ENCODE data around the gene AOPEP.

The AOPEP gene

DNA sequence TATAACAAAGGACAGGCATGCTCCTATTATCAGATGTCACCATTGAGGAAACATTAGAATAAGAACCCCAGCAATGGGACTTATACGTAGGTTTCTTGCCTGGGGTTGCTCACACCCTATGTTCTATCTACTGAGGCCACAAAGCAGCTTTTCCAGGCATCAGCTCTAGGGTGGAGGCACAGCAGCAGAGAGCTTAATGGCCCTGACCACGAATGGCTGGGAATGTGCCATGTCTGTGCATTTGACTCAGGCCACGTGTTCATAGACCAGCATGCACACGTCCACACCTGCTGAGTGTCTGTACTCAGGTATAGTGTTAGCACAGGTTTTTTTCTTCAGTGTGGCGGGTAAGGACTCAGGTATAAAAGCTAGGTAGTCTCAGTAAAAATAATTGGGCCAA lies 129.4 kb downstream of the AOPEP start:
- in situ Hi-C loops (cut with MboI; ENCODE audit: low sequenced_read_pairs, unreplicated experiment), result no loop called here
- DNase-seq (ENCODE audit: low spot score), result no peak
- TF ChIP-seq, protein P1, sequence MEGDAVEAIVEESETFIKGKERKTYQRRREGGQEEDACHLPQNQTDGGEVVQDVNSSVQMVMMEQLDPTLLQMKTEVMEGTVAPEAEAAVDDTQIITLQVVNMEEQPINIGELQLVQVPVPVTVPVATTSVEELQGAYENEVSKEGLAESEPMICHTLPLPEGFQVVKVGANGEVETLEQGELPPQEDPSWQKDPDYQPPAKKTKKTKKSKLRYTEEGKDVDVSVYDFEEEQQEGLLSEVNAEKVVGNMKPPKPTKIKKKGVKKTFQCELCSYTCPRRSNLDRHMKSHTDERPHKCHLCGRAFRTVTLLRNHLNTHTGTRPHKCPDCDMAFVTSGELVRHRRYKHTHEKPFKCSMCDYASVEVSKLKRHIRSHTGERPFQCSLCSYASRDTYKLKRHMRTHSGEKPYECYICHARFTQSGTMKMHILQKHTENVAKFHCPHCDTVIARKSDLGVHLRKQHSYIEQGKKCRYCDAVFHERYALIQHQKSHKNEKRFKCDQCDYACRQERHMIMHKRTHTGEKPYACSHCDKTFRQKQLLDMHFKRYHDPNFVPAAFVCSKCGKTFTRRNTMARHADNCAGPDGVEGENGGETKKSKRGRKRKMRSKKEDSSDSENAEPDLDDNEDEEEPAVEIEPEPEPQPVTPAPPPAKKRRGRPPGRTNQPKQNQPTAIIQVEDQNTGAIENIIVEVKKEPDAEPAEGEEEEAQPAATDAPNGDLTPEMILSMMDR (IDR thresholded peaks at IDR 0.05; ENCODE audit: borderline replicate concordance, control extremely low read depth, extremely low read depth, insufficient read depth, missing control alignments), result no peak

- TF ChIP-seq, protein P1 (IDR thresholded peaks at IDR 0.05; ENCODE audit: borderline replicate concordance, control extremely low read depth, extremely low read depth, insufficient read depth, missing control alignments), result no peak
- in situ Hi-C loops (cut with MboI; ENCODE audit: low sequenced_read_pairs, unreplicated experiment), result no loop called here
- no peak for DNase-seq (ENCODE audit: low spot score)
Observed at GRCh38 chr9:94857791-94858190, 131.3 kb downstream of the AOPEP start.

DNA sequence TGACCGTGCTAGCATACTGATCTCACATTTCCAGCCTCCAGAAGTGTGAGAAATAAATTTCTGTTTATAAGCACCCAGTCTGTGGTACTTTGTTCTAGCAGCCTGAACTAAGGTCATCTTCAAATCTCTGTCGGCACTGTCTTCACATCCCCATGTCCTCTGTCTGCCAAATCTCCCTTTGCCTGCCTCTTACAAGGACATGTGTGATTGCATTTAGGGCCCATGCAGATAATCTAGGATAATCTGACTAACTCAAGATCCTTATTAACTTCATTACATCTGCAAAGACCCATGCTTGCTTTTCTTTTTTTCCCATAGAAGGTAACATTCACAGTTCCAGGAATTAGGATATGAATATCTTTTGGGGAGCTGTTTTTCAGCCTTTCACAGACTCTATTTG lies 132.7 kb downstream of the AOPEP start:
- in situ Hi-C loops (cut with MboI; ENCODE audit: low sequenced_read_pairs, unreplicated experiment), result no loop called here
- TF ChIP-seq, protein P1 (IDR thresholded peaks at IDR 0.05; ENCODE audit: borderline replicate concordance, control extremely low read depth, extremely low read depth, insufficient read depth, missing control alignments), result no peak
- no peak for DNase-seq (ENCODE audit: low spot score)

- TF ChIP-seq, protein P1 (IDR thresholded peaks at IDR 0.05; ENCODE audit: borderline replicate concordance, control extremely low read depth, extremely low read depth, insufficient read depth, missing control alignments), result no peak
- no peak for DNase-seq (ENCODE audit: low spot score)
- in situ Hi-C loops (cut with MboI; ENCODE audit: low sequenced_read_pairs, unreplicated experiment), result no loop called here
Observed at GRCh38 chr9:94859891-94860290, 133.4 kb downstream of the AOPEP start.

DNA sequence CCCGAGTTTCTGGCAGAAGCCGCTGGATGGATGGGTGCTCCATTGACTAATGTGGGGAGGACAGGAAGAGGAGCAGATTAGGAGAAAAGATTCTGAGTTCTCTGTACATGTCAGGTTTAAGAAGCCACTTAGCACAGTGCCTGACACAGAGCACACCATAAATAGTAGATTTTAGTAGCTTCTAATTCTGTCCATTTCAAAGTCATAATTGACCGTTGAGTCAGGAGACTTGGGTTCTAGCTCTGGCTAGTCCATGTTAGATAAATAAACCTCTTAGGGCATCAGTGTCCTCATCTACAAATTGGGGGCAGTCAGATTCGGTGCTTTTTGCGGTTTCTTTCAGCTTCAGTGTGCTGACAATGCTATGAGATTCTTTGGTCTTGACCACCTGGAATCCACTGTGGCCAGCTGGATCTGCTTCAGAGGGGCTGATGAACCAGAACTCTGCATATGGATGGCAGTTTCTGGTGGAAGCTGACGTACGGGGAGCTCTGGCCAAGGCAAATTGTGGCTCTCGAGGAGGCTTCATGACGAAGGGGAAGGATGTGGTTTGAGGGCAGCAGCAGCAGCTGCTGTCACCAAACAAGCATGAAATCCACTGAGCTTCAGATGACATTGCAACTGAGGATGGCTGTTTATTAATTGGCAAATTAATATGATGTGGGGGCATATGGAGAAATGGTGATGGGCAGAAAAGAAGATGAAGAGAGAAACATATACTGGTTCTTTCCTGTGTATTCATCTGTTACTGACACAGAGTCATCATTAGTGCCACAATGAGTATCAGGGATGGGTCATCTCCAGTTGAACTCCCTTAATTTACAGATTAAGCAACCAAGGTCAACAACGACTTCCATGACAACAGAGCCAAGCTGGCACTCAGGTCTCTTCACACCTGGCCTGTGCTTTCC lies 134.4 kb downstream of the AOPEP start:
- in situ Hi-C loops (cut with MboI; ENCODE audit: low sequenced_read_pairs, unreplicated experiment), result no loop called here
- peak; percentile 78 for DNase-seq (ENCODE audit: low spot score)
- TF ChIP-seq, protein P1 (IDR thresholded peaks at IDR 0.05; ENCODE audit: borderline replicate concordance, control extremely low read depth, extremely low read depth, insufficient read depth, missing control alignments), result no peak

- in situ Hi-C loops (cut with MboI; ENCODE audit: low sequenced_read_pairs, unreplicated experiment), result no loop called here
- DNase-seq (ENCODE audit: low spot score), result no peak
- TF ChIP-seq, protein P1 (IDR thresholded peaks at IDR 0.05; ENCODE audit: borderline replicate concordance, control extremely low read depth, extremely low read depth, insufficient read depth, missing control alignments), result no peak
Observed at GRCh38 chr9:94861589-94862272, 135.2 kb downstream of the AOPEP start.
